ENCODE measurements around the gene ETS2.

ETS2 gene

GRCh38 chr21:38861989-38862683 lies 56.4 kb downstream of the ETS2 start:
- DNase-seq, result no peak

- no peak for DNase-seq
These were observed 57.6 kb downstream of the ETS2 start for GRCh38 chr21:38863291-38863690.

DNA sequence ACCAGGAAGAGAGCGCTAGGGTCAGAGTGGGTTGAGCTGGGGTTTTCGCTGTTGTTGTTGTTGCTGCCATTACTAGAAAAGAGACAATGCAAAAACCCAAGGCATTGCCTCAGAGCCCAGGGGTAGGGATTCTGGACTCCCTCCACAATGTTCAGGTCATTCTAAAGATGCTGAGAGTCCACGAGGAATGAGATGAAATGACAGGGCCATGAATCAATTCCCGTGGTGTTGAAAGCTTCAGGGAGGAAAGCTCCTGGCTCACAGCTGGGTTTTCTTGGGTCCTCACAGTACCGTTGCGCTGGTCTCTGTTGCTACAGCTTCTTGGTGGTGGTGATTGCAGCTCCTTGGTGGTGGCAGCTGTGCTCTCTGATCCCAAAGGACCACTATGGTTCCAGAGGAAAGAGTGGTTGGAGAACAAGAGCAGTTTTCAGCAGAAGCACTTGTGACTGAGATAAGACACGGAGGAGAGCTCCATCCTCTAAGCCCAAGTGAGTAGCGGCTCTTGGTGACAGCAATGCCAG lies 58.2 kb downstream of the ETS2 start:
- DNase-seq, result no peak

GRCh38 chr21:38864964-38865363 lies 59.2 kb downstream of the ETS2 start:
- no peak for DNase-seq

DNA sequence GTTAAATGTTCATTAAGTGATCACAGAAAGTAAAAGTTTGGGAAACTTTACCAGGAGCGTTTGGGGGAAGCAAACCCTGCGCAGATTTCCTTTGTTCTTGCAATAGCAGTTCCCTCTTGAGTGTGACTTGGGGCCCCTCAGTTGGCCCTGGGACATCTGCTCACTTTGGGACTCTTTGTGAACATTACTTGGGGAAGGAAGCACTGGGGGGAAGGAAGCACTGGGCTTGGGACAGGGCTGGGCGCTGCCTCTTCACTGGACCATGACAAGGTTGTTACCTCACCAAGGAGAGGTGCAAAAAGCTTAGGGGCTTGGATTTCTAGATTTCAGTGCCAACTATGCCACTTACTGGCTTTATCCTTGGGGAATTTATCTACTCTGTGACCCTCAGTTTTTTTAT lies 63.5 kb downstream of the ETS2 start:
- DNase-seq, result no peak

GRCh38 chr21:38869946-38870345 lies 64.2 kb downstream of the ETS2 start:
- no peak for DNase-seq

Data from activated T-cell treated with anti-CD3 and anti-CD28 coated beads, Interleukin-2, amount 50 U/mL, for 48 hours (primary cell).